Dendritic cell treated with granulocyte-macrophage colony-stimulating factor and Interleukin-4, amounts not matched to agents 40 ng/mL and 50 ng/mL, for 4 days (primary cell): ENCODE results near the gene ZNF581.

Experiments
- H3K27ac Mint-ChIP-seq: one replicate; pipeline ENCODE4 v1.8.0; 2022; ENCODE audit warnings: mild to moderate bottlenecking, mixed read lengths
- H3K27me3 Mint-ChIP-seq: one replicate; pipeline ENCODE4 v1.8.0; 2022; ENCODE audit warnings: mild to moderate bottlenecking, mixed read lengths
- H3K36me3 Mint-ChIP-seq: one replicate; pipeline ENCODE4 v1.8.0; 2022; ENCODE audit warnings: low read depth, mixed read lengths
- H3K4me1 Mint-ChIP-seq: one replicate; pipeline ENCODE4 v1.8.0; 2022; ENCODE audit warnings: low read depth, mixed read lengths
- H3K4me3 Mint-ChIP-seq: one replicate; pipeline ENCODE4 v1.8.0; 2022; ENCODE audit warnings: mild to moderate bottlenecking, moderate library complexity, mixed read lengths
- H3K9me3 Mint-ChIP-seq: one replicate; pipeline ENCODE4 v1.8.0; 2022; ENCODE audit warnings: mixed read lengths
- intact Hi-C: fragments of 100-400 bp; cut with micrococcal nuclease; formaldehyde crosslinking; loops from one replicate; pipeline ENCODE4 v1.15.0; 2022

The ZNF581 gene

GRCh38 chr19:55675661-55676354 lies 32.4 kb downstream of the ZNF581 start:
- intact Hi-C loops: loop anchor here (2.0 kb wide), 1 partner anchor 21 kb away; the partner anchor contains the start of gene U2AF2
- Mint-ChIP-seq H3K9me3 (no peaks in the 10 kb centered on the region), H3K36me3 (peaks cover 92% of the 10 kb centered on the region), H3K27ac (peak overlapping the region; percentile 94), H3K4me1 (peaks cover 73% of the 10 kb centered on the region), H3K4me3 (peak overlapping the region; percentile 95), H3K27me3 (no peaks in the 10 kb centered on the region)

DNA sequence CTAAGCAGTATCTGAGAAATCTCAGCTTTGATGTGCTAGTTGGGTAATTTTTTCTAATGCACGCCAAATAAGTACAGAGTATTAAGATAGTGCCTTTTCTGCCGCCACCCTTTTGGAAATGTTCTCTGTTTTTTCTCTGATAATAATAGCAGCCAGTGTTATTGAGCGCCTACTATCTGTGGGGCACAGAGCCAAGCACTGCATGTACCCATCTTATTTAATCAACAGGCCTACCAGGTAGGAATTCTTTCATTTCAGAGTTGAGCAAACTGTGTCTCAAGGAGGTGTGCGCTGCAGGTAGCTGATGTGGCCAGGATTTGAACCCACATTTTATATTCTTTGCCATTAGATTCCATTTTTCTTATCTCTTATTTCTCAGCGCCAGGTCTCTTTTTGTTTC lies 32.9 kb downstream of the ZNF581 start:
- Mint-ChIP-seq H3K4me3 (peak overlapping the region; percentile 73), H3K36me3 (peaks cover 92% of the 10 kb centered on the region), H3K9me3 (no peaks in the 10 kb centered on the region), H3K27ac (peak overlapping the region; percentile 91), H3K27me3 (no peaks in the 10 kb centered on the region), H3K4me1 (peaks cover 72% of the 10 kb centered on the region)
- intact Hi-C loops: no loop called here

GRCh38 chr19:55676889-55677505 lies 33.5 kb downstream of the ZNF581 start:
- Mint-ChIP-seq H3K4me1 (peaks cover 70% of the 10 kb centered on the region), H3K9me3 (no peaks in the 10 kb centered on the region), H3K27me3 (no peaks in the 10 kb centered on the region), H3K4me3 (peak overlapping the region; percentile 73), H3K36me3 (peaks cover 88% of the 10 kb centered on the region), H3K27ac (peak overlapping the region; percentile 91)
- intact Hi-C loops: no loop called here

- Mint-ChIP-seq H3K9me3 (no peaks in the 10 kb centered on the region), H3K4me3 (peak overlapping the region; percentile 58), H3K27me3 (no peaks in the 10 kb centered on the region), H3K4me1 (peaks cover 70% of the 10 kb centered on the region), H3K36me3 (peaks cover 87% of the 10 kb centered on the region), H3K27ac (peak overlapping the region; percentile 91)
- intact Hi-C loops: no loop called here
Measured at GRCh38 chr19:55677572-55678028, 34.2 kb downstream of the ZNF581 start.

- Mint-ChIP-seq H3K36me3 (peaks cover 87% of the 10 kb centered on the region), H3K27ac (peak overlapping the region; percentile 91), H3K9me3 (no peaks in the 10 kb centered on the region), H3K4me1 (peaks cover 70% of the 10 kb centered on the region), H3K27me3 (no peaks in the 10 kb centered on the region), H3K4me3 (peak overlapping the region; percentile 61)
- intact Hi-C loops: no loop called here
Measured at GRCh38 chr19:55678121-55678671, 34.7 kb downstream of the ZNF581 start.

DNA sequence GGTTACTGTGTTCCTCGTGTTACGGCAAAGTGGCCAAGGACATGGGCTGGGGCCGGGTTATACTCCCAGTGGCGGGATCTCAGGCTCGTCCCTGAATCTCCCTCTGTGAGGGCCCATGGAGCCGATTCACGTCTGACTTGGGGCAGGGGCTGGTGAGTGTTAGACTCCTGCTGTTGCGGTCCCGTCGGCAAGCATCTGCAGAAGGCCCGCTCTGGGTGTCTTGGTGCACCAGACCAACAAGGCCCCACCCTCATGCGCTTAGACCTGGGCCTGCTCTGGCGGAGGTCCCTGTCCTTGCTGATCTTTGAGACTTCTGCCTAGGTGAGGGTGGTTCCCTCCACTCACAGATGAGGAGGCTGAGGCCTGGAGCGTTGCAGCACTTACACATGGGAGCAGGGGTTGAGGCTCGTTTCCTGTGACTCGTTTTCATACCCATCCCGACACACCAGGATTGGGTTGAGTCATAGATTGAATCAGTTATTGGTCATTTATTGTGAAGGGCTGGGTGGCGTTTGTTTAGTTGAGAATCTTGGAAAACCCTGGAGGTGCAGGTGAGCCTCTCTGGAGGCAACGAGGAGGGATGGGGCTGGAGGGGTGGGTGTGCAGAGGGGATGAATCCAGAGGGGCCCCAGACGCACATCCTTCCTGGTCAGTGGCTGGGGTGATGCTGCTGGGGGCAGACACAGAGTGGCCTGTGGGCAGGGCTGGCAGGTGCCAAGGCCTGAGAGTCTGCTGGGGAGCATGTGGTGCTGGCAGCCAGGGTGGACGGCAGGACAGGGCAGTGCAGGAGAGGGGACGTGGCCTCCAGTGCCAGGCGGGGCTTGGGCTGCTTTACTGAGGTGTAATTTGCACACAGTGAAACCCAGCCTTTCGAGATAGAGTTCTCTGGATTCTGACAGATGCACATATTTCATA lies 36.2 kb downstream of the ZNF581 start:
- Mint-ChIP-seq H3K4me1 (peaks cover 59% of the 10 kb centered on the region), H3K27ac (peak overlapping the region; percentile 91), H3K36me3 (peaks cover 87% of the 10 kb centered on the region), H3K9me3 (no peaks in the 10 kb centered on the region), H3K4me3 (peak overlapping the region; percentile 61), H3K27me3 (no peaks in the 10 kb centered on the region)
- intact Hi-C loops: no loop called here

- intact Hi-C loops: no loop called here
- Mint-ChIP-seq H3K27me3 (no peaks in the 10 kb centered on the region), H3K9me3 (no peaks in the 10 kb centered on the region), H3K4me3 (peak overlapping the region; percentile 5), H3K36me3 (peaks cover 90% of the 10 kb centered on the region), H3K4me1 (peaks cover 64% of the 10 kb centered on the region), H3K27ac (peak overlapping the region; percentile 91)
Measured at GRCh38 chr19:55680339-55681130, 37.1 kb downstream of the ZNF581 start.

DNA sequence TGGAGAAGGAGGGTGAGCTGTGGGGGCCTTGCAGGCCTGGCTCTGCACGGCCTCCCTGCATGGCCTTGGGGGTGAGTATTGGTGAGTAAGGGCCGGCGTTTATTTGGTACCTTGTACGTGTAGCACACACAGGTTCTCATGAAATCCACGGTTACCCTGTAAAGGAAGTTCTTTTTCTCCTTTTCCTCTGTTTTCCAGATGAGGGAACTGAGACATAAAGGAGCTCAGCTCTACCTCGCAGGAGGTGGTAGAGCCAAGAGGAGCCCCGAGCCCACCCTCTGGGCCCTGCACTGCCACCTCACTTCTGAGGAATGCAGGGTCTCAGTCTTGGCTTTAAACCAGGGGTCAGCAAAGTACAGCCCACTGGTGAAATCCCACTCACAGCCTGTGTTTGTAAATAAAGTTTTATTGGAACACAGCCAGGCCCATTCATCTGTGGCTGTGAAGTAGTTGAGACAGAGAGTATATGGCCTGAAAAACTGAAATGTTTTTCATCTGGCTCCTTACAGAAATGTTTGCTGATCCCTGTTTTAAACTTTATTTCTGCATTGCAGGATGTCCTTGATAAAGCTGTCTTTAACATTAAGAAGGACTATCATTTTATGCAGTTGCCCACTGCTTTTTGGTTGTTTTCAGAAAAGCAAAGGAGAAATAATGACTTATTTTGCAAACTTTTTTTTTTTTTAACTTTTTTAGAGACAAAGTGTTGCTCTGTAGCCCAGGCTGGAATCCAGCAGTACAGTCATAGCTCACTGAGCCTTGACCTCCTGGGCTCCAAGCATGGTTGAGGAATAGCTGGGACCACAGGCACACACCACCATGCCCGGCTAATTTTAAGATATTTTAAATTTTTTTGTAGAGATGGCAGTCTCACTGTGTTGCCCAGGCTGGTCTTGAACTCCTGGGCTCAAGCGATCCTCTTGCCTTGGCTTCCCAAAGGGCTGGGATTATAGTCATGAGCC lies 38.0 kb downstream of the ZNF581 start:
- peaks cover 92% of the 10 kb centered on the region for H3K36me3 Mint-ChIP-seq
- no peaks in the 10 kb centered on the region for H3K9me3 Mint-ChIP-seq
- H3K27ac Mint-ChIP-seq: peak overlapping the region; percentile 91
- peaks cover 67% of the 10 kb centered on the region for H3K4me1 Mint-ChIP-seq
- no peaks in the 10 kb centered on the region for H3K27me3 Mint-ChIP-seq
- H3K4me3 Mint-ChIP-seq: no peak overlapping the region
- intact Hi-C loops: no loop called here

GRCh38 chr19:55683449-55684261 lies 40.2 kb downstream of the ZNF581 start:
- intact Hi-C loops: no loop called here
- H3K27ac Mint-ChIP-seq: peak overlapping the region; percentile 39
- H3K36me3 Mint-ChIP-seq: peaks cover 95% of the 10 kb centered on the region
- no peaks in the 10 kb centered on the region for H3K27me3 Mint-ChIP-seq
- H3K4me1 Mint-ChIP-seq: peaks cover 58% of the 10 kb centered on the region
- no peaks in the 10 kb centered on the region for H3K9me3 Mint-ChIP-seq
- no peak overlapping the region for H3K4me3 Mint-ChIP-seq

- Mint-ChIP-seq H3K9me3 (no peaks in the 10 kb centered on the region), H3K4me1 (peaks cover 50% of the 10 kb centered on the region), H3K36me3 (peaks cover 95% of the 10 kb centered on the region), H3K4me3 (no peak overlapping the region), H3K27ac (no peak overlapping the region), H3K27me3 (no peaks in the 10 kb centered on the region)
- intact Hi-C loops: no loop called here
Measured at GRCh38 chr19:55684946-55685681, 41.7 kb downstream of the ZNF581 start.

GRCh38 chr19:55685776-55686175 lies 42.3 kb downstream of the ZNF581 start:
- no peak overlapping the region for H3K27ac Mint-ChIP-seq
- intact Hi-C loops: no loop called here
- no peaks in the 10 kb centered on the region for H3K27me3 Mint-ChIP-seq
- H3K4me1 Mint-ChIP-seq: peaks cover 44% of the 10 kb centered on the region
- H3K36me3 Mint-ChIP-seq: peaks cover 95% of the 10 kb centered on the region
- no peaks in the 10 kb centered on the region for H3K9me3 Mint-ChIP-seq
- H3K4me3 Mint-ChIP-seq: no peak overlapping the region
